Ovary (tissue), 3 donors: ENCODE measurements around the gene IPP.

Experiments
- POLR2A ChIP-seq: fragments of 450-650 bp; IDR thresholded peaks from one replicate; pipeline ENCODE4 v1.6.1; 2017; ENCODE audit warnings: antibody characterized with exemption, mild to moderate bottlenecking, moderate library complexity
- TF ChIP-seq, protein P1 (sequence below), 3 donors: fragments of 450-650 bp in 2 of 3; fragments of 200-600 bp in 1 of 3; IDR thresholded peaks; one replicate each; pipeline versions ENCODE4 v1.5.1 to v1.8.0; 2016 to 2022; ENCODE audit warnings: antibody characterized with exemption in 3 of 3, mild to moderate bottlenecking in 1 of 3
- donor health status: DM: no; HTN: no; CAD: no.

GRCh38 chr1:45660336-45660735, 90.1 kb downstream of the IPP start:
- TF ChIP-seq, protein P1, sequence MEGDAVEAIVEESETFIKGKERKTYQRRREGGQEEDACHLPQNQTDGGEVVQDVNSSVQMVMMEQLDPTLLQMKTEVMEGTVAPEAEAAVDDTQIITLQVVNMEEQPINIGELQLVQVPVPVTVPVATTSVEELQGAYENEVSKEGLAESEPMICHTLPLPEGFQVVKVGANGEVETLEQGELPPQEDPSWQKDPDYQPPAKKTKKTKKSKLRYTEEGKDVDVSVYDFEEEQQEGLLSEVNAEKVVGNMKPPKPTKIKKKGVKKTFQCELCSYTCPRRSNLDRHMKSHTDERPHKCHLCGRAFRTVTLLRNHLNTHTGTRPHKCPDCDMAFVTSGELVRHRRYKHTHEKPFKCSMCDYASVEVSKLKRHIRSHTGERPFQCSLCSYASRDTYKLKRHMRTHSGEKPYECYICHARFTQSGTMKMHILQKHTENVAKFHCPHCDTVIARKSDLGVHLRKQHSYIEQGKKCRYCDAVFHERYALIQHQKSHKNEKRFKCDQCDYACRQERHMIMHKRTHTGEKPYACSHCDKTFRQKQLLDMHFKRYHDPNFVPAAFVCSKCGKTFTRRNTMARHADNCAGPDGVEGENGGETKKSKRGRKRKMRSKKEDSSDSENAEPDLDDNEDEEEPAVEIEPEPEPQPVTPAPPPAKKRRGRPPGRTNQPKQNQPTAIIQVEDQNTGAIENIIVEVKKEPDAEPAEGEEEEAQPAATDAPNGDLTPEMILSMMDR (IDR thresholded peaks at IDR 0.05): no peak
- TF ChIP-seq POLR2A: no peak
